HuH-7.5 (cell line): ENCODE measurements around the gene CDK5R2.

Source experiments
- DNase-seq: peaks from one replicate; pipeline ENCODE4 v3.0.0; 2011; ENCODE audit warnings: low spot score

CDK5R2 gene

GRCh38 chr2:219003979-219004378, 44.5 kb downstream of the CDK5R2 start:
- DNase-seq = no peak

DNA sequence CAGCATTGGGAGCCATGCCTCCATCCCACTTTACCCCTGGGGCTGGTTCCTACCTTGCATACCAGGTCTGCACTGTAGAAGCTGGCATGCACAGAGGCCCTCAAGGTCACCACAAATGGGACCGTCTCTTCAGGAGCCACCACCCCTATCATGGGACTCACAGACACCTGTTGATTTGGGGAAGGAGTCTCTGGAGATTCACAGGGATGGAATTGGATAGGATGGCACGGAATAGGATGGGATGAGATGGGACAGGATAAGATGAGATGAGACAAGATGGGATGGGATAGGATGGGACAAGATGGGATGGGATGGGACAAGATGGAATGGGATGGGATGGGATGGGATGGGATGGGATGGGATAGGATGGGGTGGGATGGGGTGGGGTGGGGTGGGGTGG, 49.8 kb downstream of the CDK5R2 start:
- DNase-seq = no peak

DNA sequence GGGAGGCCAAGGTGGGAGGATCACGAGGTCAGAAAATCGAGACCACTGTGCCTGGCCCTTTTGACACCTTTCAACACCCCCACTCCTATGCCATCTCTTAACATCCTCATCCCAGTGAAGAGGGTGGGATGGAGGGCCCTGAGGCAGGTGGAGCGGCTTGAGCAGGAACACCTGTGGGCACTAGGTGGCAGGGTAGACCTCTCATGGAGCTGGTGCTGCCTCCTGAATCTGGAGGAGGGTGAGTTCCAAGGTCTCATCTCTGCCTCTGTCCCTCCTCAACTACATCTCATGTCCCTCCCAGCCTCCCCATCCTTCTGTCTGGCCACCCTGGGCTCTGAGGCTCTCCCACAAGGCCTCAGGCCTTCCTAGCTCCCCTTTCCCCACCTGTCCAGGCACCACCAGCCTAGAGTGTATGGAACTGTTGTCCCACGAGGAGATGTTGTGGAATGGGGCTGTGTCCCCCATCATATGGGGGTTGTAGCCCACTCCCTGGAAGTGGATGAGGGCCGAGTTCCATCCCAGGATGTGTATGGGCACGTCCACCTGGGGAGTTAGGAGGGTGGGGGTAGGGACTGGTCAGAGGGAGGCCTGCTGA, 50.8 kb downstream of the CDK5R2 start:
- peak; percentile 85 for DNase-seq

DNA sequence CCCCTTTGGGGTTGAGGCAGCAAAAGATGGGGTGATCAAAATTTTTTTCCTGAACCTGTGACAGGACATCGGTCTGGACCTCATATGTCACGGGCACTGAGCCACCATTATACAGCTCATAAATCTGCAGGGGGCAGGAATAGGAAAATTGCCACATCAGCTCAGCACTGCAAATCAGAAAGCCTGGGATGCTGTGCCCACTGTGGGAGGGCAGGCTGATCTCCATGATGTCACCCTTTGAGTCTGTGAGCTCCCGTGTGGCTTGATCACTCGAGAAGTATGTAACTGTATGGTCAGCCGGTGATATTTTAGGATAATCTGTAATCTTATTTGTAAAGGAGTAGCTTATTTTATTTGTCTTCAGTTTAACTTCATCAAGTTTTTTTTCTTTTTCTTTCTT, 51.4 kb downstream of the CDK5R2 start:
- DNase-seq = no peak
